Activated CD4-positive, CD25-positive, alpha-beta regulatory T cell treated with anti-CD3 and anti-CD28 coated beads, Interleukin-2, amount 50 U/mL, for 16 hours (primary cell): Measurements from ENCODE around the gene NBAS.

Experiments used
- DNase-seq: peaks from one replicate; pipeline ENCODE4 v3.0.0-alpha.2; 2020; ENCODE audit warnings: low read depth, low spot score

Gene NBAS

DNA sequence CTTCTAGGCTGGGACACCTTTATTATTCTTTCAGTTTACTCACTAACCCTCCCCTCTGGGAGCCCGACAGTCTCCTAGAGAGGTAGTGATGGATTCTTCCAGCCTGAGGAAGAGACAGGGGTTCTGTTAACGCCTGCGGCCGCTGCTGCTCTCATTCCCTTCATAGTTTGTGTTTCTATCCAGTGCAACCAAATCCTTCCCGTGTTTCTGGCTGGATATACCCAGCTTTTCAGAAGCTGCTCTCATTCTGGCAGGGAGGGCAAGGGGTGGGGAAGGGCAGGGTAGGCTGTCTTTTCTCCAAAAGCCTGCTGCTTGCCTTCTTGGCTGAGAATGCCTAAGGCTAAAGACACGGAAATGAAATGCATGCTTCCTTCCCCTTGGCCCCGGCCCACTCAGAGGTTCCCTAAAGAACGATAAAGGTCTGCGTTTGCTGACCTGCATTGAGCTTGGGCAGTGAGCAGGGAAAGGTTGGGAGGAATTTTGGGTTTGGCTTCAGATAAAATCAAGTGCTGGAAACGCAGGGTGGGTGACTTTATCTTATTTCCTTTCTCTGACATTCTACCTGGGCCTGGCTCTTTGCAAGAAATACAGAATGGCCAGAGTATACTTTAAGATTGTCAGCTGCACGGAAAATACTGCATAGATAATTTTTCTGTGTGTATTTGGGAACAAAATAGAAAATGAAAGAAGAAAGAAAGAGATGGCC lies 390.9 kb downstream of the NBAS start:
- no peak for DNase-seq

DNA sequence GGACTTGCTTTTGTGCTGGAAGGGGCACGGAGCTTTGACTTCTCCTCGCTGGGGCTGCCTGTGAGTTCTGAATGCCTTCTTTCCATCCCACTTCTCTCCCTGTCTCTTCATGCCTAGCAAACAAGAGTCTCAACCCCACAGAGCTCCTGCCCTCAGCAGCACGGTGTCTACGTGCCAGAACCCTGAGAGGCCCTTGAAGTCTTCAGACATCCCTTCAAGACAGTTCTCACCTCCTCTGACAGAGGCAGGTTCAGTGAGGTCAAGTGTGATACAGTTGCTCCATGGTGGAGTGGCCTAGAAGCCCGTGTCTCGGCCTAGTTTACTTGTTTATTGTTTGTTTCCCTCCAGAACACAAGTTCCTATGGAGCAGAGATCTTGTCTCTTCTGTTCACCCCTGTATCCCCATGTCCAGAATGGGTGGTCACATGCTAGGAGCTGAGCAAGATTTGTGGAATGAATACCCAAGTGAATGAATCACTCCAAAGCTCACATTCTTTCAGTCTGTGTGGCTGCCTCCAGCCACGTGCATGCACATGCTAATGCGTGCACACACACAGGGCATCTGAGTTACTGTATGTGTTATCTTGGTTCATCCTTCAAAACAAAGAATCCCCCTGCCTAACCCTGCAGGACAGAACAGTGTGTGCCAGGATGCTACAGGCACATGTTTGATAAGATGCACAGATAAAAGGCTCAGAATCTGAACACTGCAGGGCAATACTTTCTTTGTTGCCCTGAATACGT lies 391.6 kb downstream of the NBAS start:
- no peak for DNase-seq

DNA sequence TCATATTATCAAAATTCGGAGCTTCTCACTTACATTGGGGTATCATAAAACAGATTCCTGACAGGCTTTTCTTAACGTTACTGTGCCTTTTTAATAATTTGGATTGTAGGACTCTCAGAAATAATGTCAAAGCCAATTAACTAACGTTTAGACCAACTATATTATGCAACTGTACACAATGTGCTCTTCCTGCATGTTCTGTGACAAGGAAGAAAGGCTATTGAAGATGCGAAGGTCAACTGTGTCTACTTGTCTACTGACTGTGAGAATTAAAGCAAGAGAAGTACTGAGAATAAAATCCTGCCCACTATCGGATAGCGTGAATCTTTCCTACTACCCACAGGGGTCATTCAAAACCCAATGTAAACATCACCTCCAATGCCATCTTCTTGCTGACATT lies 393.0 kb downstream of the NBAS start:
- DNase-seq = no peak

DNA sequence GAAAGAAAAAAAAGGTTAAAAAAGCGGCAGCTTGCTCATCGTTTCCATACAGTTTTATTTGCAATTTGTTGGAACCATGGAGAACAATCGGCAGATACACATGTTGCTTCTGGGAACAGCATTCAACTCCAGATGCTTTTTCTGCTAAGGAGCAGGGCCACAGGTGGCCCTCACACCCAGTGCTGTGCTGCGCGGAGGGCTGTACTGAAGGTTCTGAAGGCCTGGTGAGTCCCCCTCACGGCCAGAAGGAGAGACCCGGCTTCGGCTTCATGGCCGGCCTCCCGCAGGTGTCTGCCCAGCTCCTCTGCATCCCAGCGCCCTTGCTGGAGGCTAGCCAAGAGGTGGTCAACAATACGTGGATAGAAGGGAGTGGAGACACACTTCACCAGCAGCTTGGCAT lies 394.3 kb downstream of the NBAS start:
- DNase-seq = no peak

DNA sequence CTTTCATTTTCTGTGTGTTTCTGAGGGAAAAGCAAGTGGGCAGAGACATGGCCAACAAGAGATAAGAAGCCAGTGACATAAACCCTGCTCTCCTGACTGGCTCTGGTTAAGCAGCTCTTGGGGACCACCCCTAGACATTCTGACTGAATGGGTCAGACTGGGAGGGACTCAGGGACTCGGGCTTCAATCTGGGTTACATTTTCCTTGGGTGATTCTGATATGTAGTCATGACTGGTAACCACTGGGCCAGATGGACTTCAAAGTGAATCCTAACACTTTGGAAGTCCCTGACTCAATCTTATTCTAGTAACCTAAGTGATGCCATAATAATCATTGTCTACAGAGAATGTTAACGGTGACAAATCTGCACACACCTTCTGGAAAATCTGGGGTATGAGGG lies 397.8 kb downstream of the NBAS start:
- DNase-seq = no peak

DNA sequence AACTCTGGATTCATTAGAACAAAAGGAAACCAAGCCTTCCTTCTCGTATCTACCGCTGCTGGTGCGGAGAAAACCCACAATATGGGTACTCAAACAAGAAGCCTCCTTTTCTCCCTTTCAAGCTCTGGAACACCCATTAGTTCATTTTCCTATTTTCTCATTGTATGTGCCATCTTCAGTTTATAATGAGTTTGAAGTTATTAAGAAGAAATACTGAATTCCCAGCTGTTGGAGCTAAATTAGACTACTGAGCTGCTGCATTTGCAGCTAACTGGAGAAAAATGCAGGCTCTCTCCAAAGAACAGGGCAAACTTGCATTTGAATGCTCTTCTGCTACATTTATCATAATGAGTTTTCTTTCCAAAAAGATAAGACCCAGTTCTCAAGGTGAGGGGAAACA lies 398.5 kb downstream of the NBAS start:
- no peak for DNase-seq

DNA sequence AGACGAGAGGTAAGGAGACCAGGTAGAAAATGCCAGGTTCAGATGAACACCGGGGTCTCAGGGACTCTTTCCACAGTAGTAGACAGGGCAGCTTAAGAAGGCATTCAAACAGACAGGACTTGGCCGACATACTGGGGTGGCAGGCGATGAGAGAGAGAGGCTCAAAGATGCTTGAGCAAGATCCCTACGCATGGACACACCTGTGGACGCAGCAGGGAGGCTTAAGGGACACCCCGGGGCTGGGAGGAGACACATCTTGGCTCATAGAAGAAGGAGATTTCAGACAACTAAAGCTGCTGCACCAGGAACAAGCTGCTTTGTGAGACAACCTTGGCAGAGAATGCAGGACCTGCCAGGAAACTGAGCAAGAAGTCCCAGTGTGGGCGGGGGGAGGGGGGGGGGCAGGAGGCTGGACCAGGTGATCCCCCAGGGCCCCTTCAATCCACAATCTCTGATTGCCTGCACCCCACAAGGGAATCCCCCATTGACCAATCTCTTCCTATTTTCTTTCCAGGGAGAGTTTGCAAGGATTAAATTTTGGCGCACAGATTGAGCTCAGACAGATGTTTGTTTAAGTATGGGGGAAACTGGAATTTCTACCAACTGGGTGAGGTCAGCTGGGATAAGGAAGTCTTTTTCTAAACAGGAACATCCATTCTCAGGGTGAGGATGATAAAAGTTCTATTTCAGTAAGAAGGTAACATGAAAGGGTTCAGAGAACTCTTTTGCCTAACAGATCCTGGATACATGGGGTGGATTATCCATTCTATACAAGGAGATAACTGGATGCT lies 400.7 kb downstream of the NBAS start:
- DNase-seq = no peak

DNA sequence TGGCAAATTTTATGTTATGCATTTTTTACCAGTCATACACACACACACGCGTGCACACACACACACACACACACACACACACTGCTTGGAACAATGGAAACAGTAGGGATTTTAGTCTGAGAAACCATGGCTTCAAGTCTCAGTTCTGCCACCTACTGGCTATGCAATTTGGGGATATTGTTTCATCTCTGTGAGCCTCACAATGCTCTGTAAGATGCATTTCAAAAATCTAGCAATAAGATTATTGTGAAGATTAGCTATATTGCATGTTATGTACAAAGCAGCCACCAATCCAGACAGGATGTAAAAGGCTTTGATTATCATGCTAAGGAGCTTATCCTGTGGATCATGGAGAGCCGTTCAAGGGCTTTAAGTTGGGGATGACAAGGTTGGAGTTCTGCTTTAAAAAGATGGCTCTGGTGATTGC lies 401.4 kb downstream of the NBAS start:
- DNase-seq = no peak

DNA sequence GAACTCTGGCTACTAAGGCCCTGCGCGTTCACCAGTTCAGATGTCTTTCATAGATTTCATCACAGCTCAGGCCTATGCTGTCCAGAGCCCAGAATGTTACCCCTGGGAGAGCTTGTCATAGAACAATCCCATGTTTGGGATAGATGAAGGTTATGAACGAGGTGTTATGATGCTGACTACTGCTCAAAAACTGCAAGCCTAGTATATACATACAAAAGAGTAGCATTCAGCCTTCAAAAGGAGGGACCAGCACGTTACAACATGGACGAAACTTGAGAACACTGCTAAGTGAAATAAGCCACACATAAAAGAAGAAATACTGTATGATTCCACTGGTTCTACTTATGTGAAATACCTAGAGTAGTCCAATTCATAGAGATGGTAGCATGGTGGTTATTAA lies 401.9 kb downstream of the NBAS start:
- DNase-seq = no peak

DNA sequence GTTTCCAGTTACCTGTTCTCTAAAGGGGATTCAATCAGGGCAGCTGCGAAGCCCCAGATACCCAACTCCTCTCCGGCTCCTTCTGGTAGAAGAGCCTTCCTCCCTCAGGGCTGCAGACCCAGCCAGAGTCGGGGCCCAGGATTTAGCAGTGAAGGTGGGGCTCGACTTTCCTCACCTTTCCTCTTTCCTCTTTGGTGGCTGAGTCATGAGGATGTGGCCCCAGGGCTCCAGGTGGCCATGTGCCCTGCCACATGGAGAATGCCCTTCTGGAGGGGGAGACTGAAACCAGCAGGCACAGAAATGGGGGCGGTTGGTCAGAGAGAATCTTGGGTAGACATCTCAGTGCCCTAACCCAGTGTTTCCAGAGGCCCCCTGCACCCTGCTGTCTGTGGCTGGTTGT lies 402.6 kb downstream of the NBAS start:
- DNase-seq = no peak

DNA sequence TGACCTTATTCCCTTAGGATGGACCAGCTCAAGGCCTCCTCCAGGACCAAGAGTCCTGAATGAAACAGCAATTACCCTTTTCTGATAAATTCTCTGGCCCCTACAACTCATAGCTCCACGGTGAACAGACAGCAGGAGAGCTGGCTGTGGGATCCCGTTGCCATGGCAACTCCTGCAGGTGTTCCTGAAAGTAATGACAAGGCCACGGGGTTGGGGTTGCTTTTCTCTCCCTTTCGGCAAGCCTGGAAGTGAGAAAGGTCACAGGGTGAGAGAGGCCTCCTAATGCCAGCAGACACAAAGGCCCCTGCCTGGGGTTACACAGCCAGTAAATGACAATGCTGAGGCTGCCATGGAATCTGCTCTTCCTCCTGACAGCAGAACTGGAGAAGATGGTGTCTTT lies 403.0 kb downstream of the NBAS start:
- no peak for DNase-seq

DNA sequence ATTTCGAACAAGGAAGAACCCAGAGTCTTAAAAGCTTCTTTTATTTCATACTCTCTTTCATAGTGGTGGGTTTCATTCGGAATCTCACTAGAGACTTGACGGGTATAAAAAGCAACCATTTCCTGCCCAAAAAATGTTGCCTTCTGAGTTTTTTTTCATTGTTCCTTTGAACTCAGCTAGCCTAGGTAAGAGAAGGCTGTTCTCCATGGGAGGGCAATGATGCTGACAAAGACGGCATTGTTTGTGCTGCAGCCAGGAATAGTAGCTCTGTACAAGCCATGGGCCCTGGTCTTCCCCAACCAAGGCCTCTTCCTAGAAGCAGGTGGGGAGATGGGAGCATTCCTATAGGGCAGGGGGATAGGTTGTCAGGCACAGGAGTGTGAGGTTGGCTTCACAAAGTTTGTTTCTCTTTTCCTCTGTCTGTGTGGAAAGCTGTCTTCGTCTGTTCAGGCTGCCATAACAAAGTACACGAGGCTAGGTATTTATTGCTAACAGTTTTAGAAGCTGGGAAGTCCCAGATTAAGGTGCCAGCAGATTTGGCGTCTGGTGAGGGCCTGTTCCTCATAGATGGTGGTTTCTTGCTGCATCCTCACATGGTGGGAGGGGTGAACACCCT lies 405.1 kb downstream of the NBAS start:
- no peak for DNase-seq

DNA sequence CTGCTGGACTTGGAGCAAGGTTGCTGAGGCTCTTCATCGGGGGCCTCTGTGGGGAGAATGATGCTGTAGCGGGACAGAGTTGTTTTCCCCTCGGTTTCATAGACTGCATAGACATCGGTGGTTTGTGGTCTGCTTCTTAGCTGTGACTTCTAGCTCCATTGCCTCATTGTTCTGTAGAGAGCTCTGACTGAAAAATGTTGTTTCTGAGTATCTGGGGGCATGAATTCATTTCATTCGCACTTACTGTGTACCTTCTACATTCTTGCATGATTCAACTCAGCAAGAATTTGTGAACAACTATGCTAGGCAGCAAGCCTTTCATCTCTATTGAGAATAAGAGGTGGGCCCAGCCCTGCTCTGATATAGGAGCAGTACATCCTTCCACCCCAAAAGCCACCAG lies 406.8 kb downstream of the NBAS start:
- no peak for DNase-seq

DNA sequence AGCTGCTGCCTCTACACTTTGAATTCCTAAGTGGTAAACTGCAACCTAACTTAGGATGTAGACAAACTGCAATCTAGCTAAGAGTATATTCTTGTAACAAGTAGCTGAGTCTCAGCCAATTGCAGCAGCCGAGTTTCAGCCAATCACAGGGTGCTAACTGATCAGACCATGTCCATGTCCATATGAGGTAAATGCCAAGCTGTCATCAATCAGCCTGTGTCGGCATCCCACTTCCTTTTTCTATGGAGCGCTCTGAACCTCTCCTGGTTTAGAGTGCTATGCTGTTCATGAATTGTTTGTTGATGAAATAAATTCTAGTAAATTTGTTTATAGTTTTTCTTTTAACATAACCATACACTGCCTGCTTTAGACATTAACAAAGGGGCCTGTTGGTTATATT lies 408.8 kb downstream of the NBAS start:
- no peak for DNase-seq

DNA sequence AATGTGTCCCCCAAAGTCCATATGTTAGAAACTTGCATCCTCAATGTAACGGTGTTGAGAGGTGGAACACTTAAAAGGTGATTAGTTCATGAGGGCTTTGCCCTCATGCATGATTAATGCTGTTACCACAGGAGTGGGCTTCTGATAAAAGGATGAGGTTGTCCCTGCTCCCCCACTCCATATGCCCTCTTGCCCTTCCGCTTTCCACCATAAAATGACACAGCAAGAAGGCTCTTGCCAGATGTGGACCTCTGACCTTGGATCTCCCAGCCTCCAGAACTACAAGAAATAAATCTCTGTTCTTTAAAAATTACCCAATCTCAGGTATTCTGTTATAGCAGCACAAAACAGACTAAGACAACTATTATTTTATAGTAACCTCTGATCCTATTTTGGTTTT lies 412.1 kb downstream of the NBAS start:
- DNase-seq = no peak

DNA sequence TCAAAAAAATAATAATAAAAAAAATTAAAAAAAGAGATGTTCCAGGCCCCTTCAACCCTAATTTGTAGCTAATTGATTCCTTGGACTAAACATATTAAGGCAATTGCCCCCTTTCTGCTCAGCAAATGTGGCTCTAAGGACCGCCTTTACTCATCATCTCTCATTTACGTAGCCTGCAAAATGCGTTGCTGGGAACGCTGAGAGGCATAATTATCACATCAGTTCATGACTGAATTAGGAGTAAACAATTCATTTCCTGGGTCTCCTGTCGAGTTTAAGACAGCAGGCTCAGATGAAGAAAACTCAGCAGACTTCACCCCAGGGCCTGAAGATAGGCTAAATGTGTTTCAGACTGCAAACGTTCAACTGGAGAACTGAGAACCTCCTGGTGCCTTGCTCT lies 413.5 kb downstream of the NBAS start:
- no peak for DNase-seq

DNA sequence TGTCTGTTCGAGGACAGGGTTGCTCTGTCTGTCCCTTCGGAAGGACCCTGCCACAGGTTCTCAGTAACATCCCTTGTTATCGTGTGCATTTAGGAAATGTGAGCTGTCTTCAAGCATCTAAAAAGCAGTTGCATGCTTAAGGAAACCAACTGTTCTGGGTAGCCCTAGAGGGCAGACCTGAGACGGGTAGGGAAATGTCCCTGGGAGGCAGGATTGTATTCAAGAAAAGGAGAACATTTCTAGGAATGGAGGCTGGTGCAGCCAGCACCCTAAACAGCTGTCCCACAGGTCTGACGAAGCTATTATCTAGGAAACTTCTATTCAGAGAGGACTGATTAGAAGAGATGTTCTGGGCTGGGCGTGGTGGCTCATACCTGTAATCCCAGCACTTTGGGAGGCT lies 414.2 kb downstream of the NBAS start:
- no peak for DNase-seq

DNA sequence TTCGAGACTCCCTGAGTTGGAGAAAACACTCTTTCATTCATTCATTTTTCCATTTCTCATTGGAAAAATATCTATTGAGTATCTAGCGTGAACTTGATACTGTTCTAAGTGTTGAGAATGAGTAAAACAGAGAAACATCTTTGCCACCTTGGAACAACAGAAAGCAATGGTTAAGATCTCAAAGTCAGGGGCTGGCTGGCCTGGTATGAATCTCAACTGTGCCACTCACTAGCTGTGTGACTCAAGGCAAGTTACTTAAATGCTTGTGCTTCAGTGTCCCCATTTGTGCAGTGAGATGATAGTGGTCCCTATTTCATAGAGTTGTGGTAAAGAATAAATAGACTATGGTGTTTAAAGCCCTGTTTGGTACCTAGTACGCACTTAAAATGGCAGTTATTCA lies 415.2 kb downstream of the NBAS start:
- DNase-seq = no peak

DNA sequence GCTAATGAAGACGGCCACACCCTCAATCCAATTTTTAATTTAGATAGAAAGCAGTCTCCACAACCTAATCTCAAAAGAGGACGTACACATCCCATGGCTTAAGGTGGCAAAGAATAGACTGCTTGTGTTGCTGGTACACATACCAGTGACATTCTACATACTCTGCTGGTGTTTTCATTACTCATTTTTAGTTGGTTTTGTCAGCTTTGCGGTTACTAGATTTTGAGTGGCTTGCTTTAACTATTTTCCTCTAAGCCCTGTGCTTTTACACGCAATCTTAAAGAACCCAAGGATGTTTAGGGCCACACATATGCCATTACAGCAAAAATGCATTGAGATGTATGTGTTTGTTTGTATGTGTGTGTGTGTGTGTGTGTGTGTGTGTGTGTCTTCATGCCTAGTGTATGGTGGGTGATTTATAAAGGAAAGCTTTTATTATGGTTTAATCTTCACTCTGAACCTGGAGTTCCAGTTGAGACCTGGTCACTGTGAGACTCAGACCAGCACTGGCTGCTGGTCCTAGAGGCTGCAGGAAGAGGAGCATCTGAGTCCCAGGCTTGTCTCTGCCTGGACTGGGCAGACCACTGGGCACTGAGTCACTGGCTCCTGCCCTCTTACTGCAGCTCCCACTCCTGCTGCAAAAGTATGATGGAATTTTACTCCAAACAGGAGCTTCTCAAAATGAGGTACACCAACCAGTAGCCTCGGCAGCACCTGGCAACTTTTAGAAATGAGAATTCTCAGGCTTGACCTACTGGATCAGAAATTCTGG lies 415.9 kb downstream of the NBAS start:
- DNase-seq = no peak

DNA sequence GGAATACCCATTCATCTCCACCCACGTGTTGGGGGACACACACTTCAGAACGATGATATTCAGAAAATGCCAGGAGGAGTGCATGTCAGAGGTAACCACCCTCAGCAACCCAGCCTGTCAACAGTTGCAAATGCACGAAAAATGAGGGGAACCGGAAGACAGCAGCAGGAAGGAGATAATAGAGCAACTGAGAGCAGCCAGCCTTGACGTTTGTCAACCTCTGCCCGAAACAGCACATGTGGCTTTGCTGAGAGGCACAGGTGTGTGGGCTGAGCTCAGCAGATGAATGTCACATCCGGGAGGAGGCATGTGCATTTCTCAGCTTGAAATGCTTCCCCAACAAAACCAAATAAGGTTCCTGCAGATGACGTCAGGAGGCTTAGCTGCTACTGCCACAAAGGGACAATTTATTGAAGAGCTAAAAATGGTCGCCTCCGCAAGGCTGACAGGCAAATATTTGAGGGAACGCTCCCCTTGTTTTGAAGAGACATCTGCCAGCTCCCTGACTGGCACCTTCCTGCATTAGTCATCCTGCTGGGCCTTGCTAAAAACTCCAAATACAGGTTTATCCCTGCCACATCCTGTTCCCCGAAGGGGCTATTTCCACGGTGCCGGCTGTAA lies 419.0 kb downstream of the NBAS start:
- peak; percentile 58 for DNase-seq

DNA sequence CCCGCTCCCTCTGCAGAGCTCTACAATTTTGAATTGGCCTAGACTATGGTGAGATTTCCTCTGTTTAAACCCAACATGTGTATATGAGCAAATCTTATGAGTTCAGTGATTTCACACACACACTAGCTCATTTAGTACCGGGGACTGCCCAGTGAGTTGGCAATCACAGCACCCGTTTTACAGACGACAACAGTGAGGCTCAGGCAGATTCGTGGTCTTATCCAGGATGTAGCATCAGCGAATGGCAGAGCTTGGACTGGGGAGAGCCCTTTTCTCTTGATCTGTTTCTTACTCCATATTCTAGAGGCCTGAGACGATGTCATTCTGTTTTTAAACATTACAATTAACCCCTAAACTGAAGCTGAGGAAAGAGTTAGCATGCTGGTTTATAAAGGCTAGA lies 419.9 kb downstream of the NBAS start:
- DNase-seq = no peak
